Adrenal gland (tissue), 12 donors: ENCODE results near the gene PHF12. TPM values are rescaled to one million over a fixed set of nuclear protein-coding genes. Genes with fewer than 3 reads are reported as not detected.

Experiments
- DNase-seq, 7 donors: peaks; one replicate each; pipeline ENCODE4 v3.0.0-alpha.2; 2019 to 2020
- H3K27ac ChIP-seq, 5 donors: fragments of 200-600 bp; sonication (generic) in 4 of 5; 1 replicate in 3 of 5; 2 replicates in 2 of 5; pipeline versions ENCODE4 v1.5.1 to v1.8.0; 2016 to 2020; ENCODE audit warnings: mild to moderate bottlenecking in 1 of 5
- H3K27me3 ChIP-seq: fragments of 200-600 bp; 2 replicates; pipeline ENCODE4 v1.8.0; 2021
- H3K36me3 ChIP-seq, 2 donors: fragments of 200-600 bp; replicated peaks in 1 of 2; 1 replicate in 1 of 2; 2 replicates in 1 of 2; pipeline versions ENCODE4 v1.5.1 to v1.8.0; 2018 to 2022
- H3K4me1 ChIP-seq, 2 donors: fragments of 200-600 bp; replicated peaks in 1 of 2; 1 replicate in 1 of 2; 2 replicates in 1 of 2; pipeline versions ENCODE4 v1.5.1 to v1.8.0; 2018 to 2021
- H3K4me3 ChIP-seq, 4 donors: fragments of 200-600 bp; sonication (generic) in 3 of 4; one replicate each; pipeline ENCODE4 v1.5.1; 2016 to 2018
- H3K9me3 ChIP-seq, 3 donors: fragments of 200-600 bp; sonication (generic) in 1 of 3; replicated peaks in 1 of 3; 1 replicate in 2 of 3; 2 replicates in 1 of 3; pipeline versions ENCODE4 v1.5.1 to v1.8.0; 2016 to 2021
- CTCF ChIP-seq, 6 experiments: fragments of 450-650 bp in 4 of 6; fragments of 200-600 bp in 2 of 6; sonication (generic) in 1 of 6; IDR thresholded peaks; 1 replicate in 5 of 6; 2 replicates in 1 of 6; pipeline versions ENCODE4 v1.5.1 to v1.8.0; 2016 to 2021; ENCODE audit warnings: antibody characterized with exemption in 6 of 6, mild to moderate bottlenecking in 2 of 6, moderate library complexity in 1 of 6
- POLR2A ChIP-seq, 2 donors: fragments of 450-650 bp; IDR thresholded peaks; one replicate each; pipeline ENCODE4 v1.6.1; 2017; ENCODE audit warnings: antibody characterized with exemption in 2 of 2, mild to moderate bottlenecking in 2 of 2, moderate library complexity in 1 of 2
- WGBS, 4 donors: extraction: QIAGEN DNeasy Blood & Tissue Kit in 2 of 4; methylation state at CpG; one replicate each; pipeline versions ENCODE4 v1.1.5 to v1.1.7; 2013 to 2017; 5-methylcytosine and 5-hydroxymethylcytosine counted together
- intact Hi-C, 2 donors: fragments of 100-400 bp; cut with DNase I; formaldehyde crosslinking; loops; one replicate each; pipeline versions ENCODE4 v1.14.1 to v1.15.0; 2022 to 2023
- polyA plus RNA-seq, 3 donors: library from polyadenylated mRNA; stranded (reverse); fragments of 200-250 nt in 2 of 3; fragments of 350-450 nt in 1 of 3; fragmentation: Illumina TruSeq in 1 of 3; extraction: RNeasy Lipid Tissue Mini Kit (QIAGEN cat#74804) in 1 of 3; gene quantifications; one replicate each; pipeline ENCODE4 v1.2.3, GENCODE V29; 2013 to 2014
- total RNA-seq, 9 donors: library from RNA; depleted of rRNA in 4 of 9; stranded (reverse); fragments of >200 nt in 4 of 9; fragments of 120-200 nt in 1 of 9; fragmentation: NEBNext Ultra II Directional in 1 of 9; extraction: Animal tissue kit (Norgen Biotek cat#: 25700) in 1 of 9; gene quantifications; one replicate each; pipeline versions ENCODE4 v1.1.0 to v1.2.4, GENCODE V29; 2013 to 2023
- donor health status: healthy with polysubstance abuse.
- donor health status: Bipolar disorder and iron deficiency.
- donor health status: DM: yes; HTN: yes; CAD: no.
- donor health status: DM: no; HTN: no; CAD: no.
- donor health status: DM: no; HTN: no; CAD: no.
- donor health status: DM: yes; HTN: yes; CAD: no.

The PHF12 gene
- total and polyA plus RNA-seq, 12 donors, result 14.4 to 47.9 (median 26.3) TPM

DNA sequence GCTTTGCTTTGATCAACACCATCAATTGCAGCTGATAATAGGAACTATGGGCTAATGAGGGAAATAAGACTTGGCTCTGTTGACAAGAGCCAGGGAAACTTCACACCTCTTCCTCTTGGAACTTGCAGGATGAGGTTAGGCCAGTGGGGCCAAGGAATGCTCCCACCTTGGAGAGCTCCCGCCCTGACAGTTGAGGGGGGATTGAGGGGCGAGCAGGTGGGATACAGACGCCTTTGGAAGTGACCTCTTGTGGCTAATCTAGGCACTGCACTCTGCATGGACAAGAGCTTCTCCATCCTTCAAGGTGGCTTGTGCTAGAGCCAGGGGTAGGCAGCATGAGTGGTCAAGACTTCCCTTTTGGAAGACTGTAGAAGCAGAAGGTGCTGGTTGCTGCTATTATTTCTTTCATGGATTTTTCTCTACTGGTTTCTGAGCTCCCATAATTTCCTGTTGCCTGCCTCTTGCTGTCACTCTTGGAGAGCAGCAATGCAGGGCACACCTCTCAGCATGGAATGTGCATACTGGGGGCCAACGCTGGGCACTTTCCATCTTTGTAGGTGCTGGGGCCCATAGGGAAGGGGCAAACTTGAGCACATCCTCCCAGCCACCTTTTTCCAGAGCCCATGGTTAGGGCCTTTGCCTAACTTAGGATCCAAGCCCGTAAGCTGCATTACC, 2.3 kb upstream of the PHF12 start:
- Histone ChIP-seq H3K4me1 (peaks cover 2 to 12% of the 10 kb centered on the region in 2 donors), H3K27me3 (no peaks in the 10 kb centered on the region), H3K36me3 (no peaks in the 10 kb centered on the region), H3K27ac (no peak overlapping the region), H3K9me3 (no peaks in the 10 kb centered on the region), H3K4me3 (no peak overlapping the region)
- intact Hi-C loops, result no loop called here
- TF ChIP-seq POLR2A (IDR thresholded peaks at IDR 0.05), result no peak
- peak; percentile 62 to 79 (median 73) for TF ChIP-seq CTCF (IDR thresholded peaks at IDR 0.05)
- 27 to 40% (median 33%) methylated on average over 4 to 5 of the region's 5 CpGs for WGBS, 4 donors
- DNase-seq, result peak; percentile 49 to 78 (median 60)

DNA sequence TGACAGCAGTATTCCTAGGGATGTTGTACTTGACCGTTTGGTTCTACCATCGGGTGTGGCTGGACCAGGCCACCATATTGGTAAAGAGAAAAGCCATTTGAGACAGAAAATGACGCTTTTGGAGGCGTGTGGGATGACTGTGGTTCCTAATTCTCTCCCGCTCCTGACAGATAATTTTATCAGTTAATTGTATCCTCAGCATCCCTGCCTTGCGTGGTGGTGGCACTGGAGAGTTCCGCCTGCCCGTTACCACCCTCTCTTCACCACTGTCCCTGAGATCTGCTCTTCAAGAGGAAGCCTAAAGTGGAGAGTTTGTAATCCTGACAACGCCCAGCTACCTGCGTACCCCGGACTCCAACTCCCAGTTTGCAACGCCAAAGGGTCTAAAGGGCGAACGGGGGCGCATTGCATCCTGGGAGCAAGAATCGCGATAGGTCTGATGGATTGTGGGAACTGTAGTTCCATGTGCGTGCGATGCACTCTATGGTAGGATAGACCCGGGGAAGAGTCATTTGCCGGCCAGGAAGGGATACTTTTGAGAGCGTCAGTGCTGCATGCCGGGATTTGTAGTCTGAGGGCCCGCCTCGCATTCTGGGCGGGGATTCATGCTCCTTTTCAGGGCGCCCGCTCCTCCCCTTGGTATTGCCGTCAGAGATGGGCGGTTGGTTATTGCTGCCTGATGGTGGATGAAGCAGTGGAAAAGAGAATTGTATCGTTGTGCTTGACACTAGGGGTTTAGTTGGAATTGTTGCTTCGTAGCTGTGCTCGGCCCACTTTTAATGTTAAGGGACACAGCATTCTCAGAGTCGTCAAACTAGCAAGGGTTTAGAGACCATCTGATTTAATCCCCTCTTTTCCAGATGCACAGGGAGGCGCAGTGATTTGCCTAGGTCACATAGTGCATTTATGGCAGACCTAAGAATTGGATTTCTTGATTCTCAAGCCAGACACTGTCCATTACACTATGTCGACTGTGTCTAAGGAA, 965 bp upstream of the PHF12 start:
- no peaks in the 10 kb centered on the region for H3K36me3 ChIP-seq
- intact Hi-C loops, result no loop called here
- no peaks in the 10 kb centered on the region for H3K27me3 ChIP-seq
- WGBS, 4 donors, result 4 to 9% (median 5%) methylated on average over 21 to 36 of the region's 36 CpGs
- H3K27ac ChIP-seq, result peak overlapping the region; percentile 88 to 98 (median 93)
- peak; percentile 70 to 87 for TF ChIP-seq POLR2A (IDR thresholded peaks at IDR 0.05)
- TF ChIP-seq CTCF (IDR thresholded peaks at IDR 0.05), result no peak
- peaks cover 10 to 25% of the 10 kb centered on the region in 2 donors for H3K4me1 ChIP-seq
- peak; percentile 95 to 100 (median 99) for DNase-seq
- no peaks in the 10 kb centered on the region for H3K9me3 ChIP-seq
- peak overlapping the region; percentile 10 to 60 (median 38) for H3K4me3 ChIP-seq

DNA sequence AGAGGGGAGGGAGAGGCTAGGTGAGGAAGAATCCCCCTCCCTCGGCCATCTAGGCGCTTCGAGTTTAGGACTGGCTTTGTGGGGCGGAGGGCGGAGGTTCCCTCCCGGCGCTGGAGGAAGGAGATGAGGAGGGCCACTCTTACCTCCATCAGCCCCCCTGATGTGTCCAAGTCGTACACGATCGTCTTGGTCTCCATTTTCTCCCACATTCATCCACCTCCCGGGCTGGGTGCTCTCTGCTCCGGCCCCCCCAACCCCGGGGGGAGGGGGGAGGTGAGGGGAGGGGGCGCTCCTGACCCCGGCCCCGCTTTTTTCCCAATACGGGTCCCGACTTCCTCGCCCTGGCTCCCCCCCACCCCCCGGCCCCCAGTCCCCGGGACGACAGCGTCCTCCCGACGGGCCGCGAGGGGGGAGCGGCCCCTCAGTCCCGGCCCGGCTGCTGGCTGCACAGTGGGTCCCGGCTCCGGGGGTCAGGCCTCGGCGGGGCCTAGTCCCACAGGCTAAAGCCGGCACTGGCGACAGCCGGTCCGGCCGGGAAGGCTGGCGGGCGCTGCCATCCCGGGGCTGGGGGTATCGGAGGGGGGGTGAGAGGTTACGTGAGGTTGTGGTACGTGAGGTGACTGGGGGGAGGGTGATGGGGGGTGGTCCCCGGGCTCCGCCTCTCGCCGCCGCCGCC, 428 bp downstream of the PHF12 start:
- WGBS, 4 donors, result 0% methylated on average over 4 to 51 of the region's 51 CpGs
- peak overlapping the region; percentile 38 to 90 (median 66) for H3K4me3 ChIP-seq
- H3K27ac ChIP-seq, result peak overlapping the region; percentile 56 to 98 (median 93)
- no peak for DNase-seq
- H3K27me3 ChIP-seq, result no peaks in the 10 kb centered on the region
- H3K9me3 ChIP-seq, result no peaks in the 10 kb centered on the region
- TF ChIP-seq CTCF (IDR thresholded peaks at IDR 0.05), result no peak
- TF ChIP-seq POLR2A (IDR thresholded peaks at IDR 0.05), result no peak
- intact Hi-C loops, result no loop called here
- H3K36me3 ChIP-seq, result no peaks in the 10 kb centered on the region
- peaks cover 10 to 39% of the 10 kb centered on the region in 2 donors for H3K4me1 ChIP-seq
